ENCODE results near the gene UNC5C. TPM values are rescaled to one million over a fixed set of nuclear protein-coding genes. Genes with fewer than 3 reads are reported as not detected.
A peak's percentile ranks its signal among the peaks of the same experiment; 100 is the strongest.

UNC5C gene
- total and polyA plus RNA-seq, 8 donors: 0.13 to 14.3 (median 2.0) TPM

DNA sequence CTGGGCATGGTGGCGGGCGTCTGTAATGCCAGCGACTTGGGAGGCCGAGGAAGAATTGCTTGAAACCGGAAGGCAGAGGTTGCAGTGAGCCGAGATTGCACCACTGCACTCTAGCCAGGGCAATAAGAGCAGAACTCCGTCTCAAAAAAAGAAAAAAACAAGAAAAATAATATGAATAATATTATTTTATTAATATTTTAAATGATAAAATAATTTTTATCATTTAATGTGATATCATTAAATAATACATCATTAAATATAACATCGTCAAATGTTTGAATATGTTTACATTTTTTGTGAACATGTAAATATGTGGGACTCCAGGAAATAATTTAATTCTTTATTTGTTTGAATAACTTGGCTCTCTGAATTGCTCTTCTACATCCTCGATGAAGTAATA, 15.5 kb downstream of the UNC5C start:
- Histone ChIP-seq H3K4me3 (no peak overlapping the region), H3K4me1 (no peaks in the 10 kb centered on the region), H3K36me3 (no peaks in the 10 kb centered on the region), H3K9me3 (no peaks in the 10 kb centered on the region), H3K27ac (no peak overlapping the region), H3K27me3 (no peaks in the 10 kb centered on the region)
- TF ChIP-seq EP300 (IDR thresholded peaks at IDR 0.05) (no peak), CTCF (IDR thresholded peaks at IDR 0.05) (no peak), POLR2AphosphoS5 (IDR thresholded peaks at IDR 0.05) (no peak), POLR2A (IDR thresholded peaks at IDR 0.05) (no peak)
- WGBS, 5 donors: 87 to 91% (median 90%) methylated on average over 9 of the region's 9 CpGs
- no peak for DNase-seq
- intact Hi-C loops (cut with DNase I; ENCODE audit: low total_unique reads): no loop called here

- Histone ChIP-seq H3K27ac (no peak overlapping the region), H3K27me3 (no peaks in the 10 kb centered on the region), H3K36me3 (no peaks in the 10 kb centered on the region), H3K4me1 (no peaks in the 10 kb centered on the region), H3K4me3 (no peak overlapping the region), H3K9me3 (no peaks in the 10 kb centered on the region)
- 89 to 95% (median 92%) methylated on average over 3 of the region's 3 CpGs for WGBS, 5 donors
- intact Hi-C loops (cut with DNase I; ENCODE audit: low total_unique reads): no loop called here
- TF ChIP-seq CTCF (IDR thresholded peaks at IDR 0.05): no peak
- TF ChIP-seq EP300 (IDR thresholded peaks at IDR 0.05): no peak
- no peak for TF ChIP-seq POLR2AphosphoS5 (IDR thresholded peaks at IDR 0.05)
- TF ChIP-seq POLR2A (IDR thresholded peaks at IDR 0.05): no peak
- no peak for DNase-seq
Measured at GRCh38 chr4:95532305-95532704, 16.5 kb downstream of the UNC5C start.

DNA sequence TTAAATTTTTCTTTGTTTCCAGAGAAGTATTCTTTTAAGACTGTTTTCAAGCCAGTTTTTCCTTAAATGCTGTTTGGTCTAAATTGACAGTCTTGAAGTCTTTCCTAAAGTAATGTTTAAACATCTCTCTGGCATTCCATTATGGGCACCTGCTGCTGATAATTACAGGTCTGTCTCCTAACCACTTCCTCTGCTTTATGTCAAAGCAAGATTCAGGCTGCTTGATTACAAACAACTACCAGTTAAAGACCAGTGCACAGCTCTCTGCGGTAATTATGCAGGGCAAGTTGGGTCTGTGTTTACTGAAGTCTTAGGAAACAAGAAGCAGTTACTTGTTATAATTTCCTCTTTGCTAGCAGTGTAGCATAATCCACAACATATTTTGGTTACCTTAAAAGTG, 17.6 kb downstream of the UNC5C start:
- Histone ChIP-seq H3K36me3 (no peaks in the 10 kb centered on the region), H3K4me3 (no peak overlapping the region), H3K27me3 (no peaks in the 10 kb centered on the region), H3K27ac (no peak overlapping the region), H3K9me3 (no peaks in the 10 kb centered on the region), H3K4me1 (no peaks in the 10 kb centered on the region)
- TF ChIP-seq POLR2AphosphoS5 (IDR thresholded peaks at IDR 0.05) (no peak), CTCF (IDR thresholded peaks at IDR 0.05) (no peak), EP300 (IDR thresholded peaks at IDR 0.05) (no peak), POLR2A (IDR thresholded peaks at IDR 0.05) (no peak)
- peak in 1 of 2 donors; percentile 39 for DNase-seq
- WGBS, 5 donors: 21 to 56% (median 44%) methylated on average over 1 of the region's 1 CpG
- intact Hi-C loops (cut with DNase I; ENCODE audit: low total_unique reads): no loop called here

GRCh38 chr4:95529946-95530345, 18.8 kb downstream of the UNC5C start:
- DNase-seq: no peak
- Histone ChIP-seq H3K27ac (no peak overlapping the region), H3K36me3 (no peaks in the 10 kb centered on the region), H3K27me3 (no peaks in the 10 kb centered on the region), H3K9me3 (no peaks in the 10 kb centered on the region), H3K4me3 (no peak overlapping the region), H3K4me1 (no peaks in the 10 kb centered on the region)
- TF ChIP-seq EP300 (IDR thresholded peaks at IDR 0.05) (no peak), POLR2AphosphoS5 (IDR thresholded peaks at IDR 0.05) (no peak), POLR2A (IDR thresholded peaks at IDR 0.05) (no peak), CTCF (IDR thresholded peaks at IDR 0.05) (no peak)
- intact Hi-C loops (cut with DNase I; ENCODE audit: low total_unique reads): no loop called here
